Liver (tissue), 3 donors: ENCODE data around the gene SERINC3.
"Not testable (repeated sequence)": the region's sequence is repeated elsewhere in the genome, so short reads cannot be mapped to it uniquely, and the experiment has no call there.

Experiments
- EGR1 ChIP-seq, 2 donors: IDR thresholded peaks; 2 replicates each; pipeline ENCODE4 v1.6.1; 2016 to 2018; ENCODE audit warnings: antibody characterized with exemption in 2 of 2, low read depth in 2 of 2
- FOXA1 ChIP-seq: IDR thresholded peaks from 2 replicates; pipeline ENCODE4 v1.6.1; 2016; ENCODE audit warnings: antibody characterized with exemption
- JUND ChIP-seq, 2 donors: IDR thresholded peaks; 2 replicates each; pipeline ENCODE4 v1.6.1; 2016; ENCODE audit warnings: antibody characterized with exemption in 2 of 2
- MAX ChIP-seq: IDR thresholded peaks from 2 replicates; pipeline ENCODE4 v1.6.1; 2016; ENCODE audit warnings: antibody characterized with exemption
- RAD21 ChIP-seq, 2 donors: IDR thresholded peaks; 2 replicates each; pipeline ENCODE4 v1.6.1; 2016; ENCODE audit warnings: antibody characterized with exemption in 2 of 2, mild to moderate bottlenecking in 2 of 2
- REST ChIP-seq: IDR thresholded peaks from 2 replicates; pipeline ENCODE4 v1.6.1; 2016; ENCODE audit warnings: antibody characterized with exemption, mild to moderate bottlenecking
- RXRA ChIP-seq, 2 donors: IDR thresholded peaks; 2 replicates each; pipeline ENCODE4 v1.6.1; 2017 to 2018; ENCODE audit warnings: antibody characterized with exemption in 2 of 2, mild to moderate bottlenecking in 1 of 2
- TAF1 ChIP-seq: conservative IDR thresholded peaks from 2 replicates; pipeline ENCODE4 v1.6.1; 2016; ENCODE audit warnings: antibody characterized with exemption, mild to moderate bottlenecking
- ZBTB33 ChIP-seq: IDR thresholded peaks from 2 replicates; pipeline ENCODE4 v1.6.1; 2016; ENCODE audit warnings: antibody characterized with exemption
- TF ChIP-seq, protein P1 (sequence below): fragments of 150-350 bp; IDR thresholded peaks from 2 replicates; pipeline ENCODE4 v1.5.1; 2017; ENCODE audit warnings: improper control_type of control experiment, low read depth, low read length; ENCODE audit not compliant: missing input control
- TF ChIP-seq, protein P2 (sequence below): IDR thresholded peaks from 2 replicates; pipeline ENCODE4 v1.6.1; 2016; ENCODE audit warnings: antibody characterized with exemption
- donor health status: healthy.
- donor health status: healthy.

- TF ChIP-seq MAX; TAF1; JUND (IDR thresholded peaks at IDR 0.05); FOXA1; ZBTB33; REST; RAD21 (IDR thresholded peaks at IDR 0.05); EGR1 (IDR thresholded peaks at IDR 0.05; ENCODE audit: low read depth in 2 of 2); RXRA (IDR thresholded peaks at IDR 0.05): not testable (repeated sequence)
- TF ChIP-seq, protein P1, sequence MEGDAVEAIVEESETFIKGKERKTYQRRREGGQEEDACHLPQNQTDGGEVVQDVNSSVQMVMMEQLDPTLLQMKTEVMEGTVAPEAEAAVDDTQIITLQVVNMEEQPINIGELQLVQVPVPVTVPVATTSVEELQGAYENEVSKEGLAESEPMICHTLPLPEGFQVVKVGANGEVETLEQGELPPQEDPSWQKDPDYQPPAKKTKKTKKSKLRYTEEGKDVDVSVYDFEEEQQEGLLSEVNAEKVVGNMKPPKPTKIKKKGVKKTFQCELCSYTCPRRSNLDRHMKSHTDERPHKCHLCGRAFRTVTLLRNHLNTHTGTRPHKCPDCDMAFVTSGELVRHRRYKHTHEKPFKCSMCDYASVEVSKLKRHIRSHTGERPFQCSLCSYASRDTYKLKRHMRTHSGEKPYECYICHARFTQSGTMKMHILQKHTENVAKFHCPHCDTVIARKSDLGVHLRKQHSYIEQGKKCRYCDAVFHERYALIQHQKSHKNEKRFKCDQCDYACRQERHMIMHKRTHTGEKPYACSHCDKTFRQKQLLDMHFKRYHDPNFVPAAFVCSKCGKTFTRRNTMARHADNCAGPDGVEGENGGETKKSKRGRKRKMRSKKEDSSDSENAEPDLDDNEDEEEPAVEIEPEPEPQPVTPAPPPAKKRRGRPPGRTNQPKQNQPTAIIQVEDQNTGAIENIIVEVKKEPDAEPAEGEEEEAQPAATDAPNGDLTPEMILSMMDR, result not testable (repeated sequence)
- TF ChIP-seq, protein P2, sequence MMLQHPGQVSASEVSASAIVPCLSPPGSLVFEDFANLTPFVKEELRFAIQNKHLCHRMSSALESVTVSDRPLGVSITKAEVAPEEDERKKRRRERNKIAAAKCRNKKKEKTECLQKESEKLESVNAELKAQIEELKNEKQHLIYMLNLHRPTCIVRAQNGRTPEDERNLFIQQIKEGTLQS, result not testable (repeated sequence)
These were observed 38.9 kb upstream of the SERINC3 start for GRCh38 chr20:44560818-44561217.
